Loucy (cell line): ENCODE measurements around the gene NDUFV3.

ENCODE experiments used
- CTCF ChIP-seq: fragments of 200-600 bp; sonication (generic); conservative IDR thresholded peaks from 2 replicates; pipeline ENCODE4 v1.5.1; 2014; ENCODE audit warnings: mild to moderate bottlenecking, antibody characterized with exemption, low read length
- EZH2phosphoT487 ChIP-seq: fragments of 200-600 bp; IDR thresholded peaks from 2 replicates; pipeline ENCODE4 v1.6.1; 2018; ENCODE audit warnings: antibody characterized with exemption, mild to moderate bottlenecking, moderate library complexity, borderline replicate concordance

- TF ChIP-seq CTCF (no peak), EZH2phosphoT487 (no peak)
Observed at GRCh38 chr21:42868196-42868595, 24.9 kb upstream of the NDUFV3 start.
